NCI-H1694 treated with DMSO at 0.1 percent for 48 hours (cell line): ENCODE measurements around the gene IL1RAPL1.
"Not testable (repeated sequence)": the region's sequence is repeated elsewhere in the genome, so short reads cannot be mapped to it uniquely, and the experiment has no call there.

Experiments
- DNase-seq: peaks from one replicate; lab custom pipeline; 2025; lab: John Stamatoyannopoulos, UW

IL1RAPL1 gene

GRCh38 chrX:29113221-29113620, 526.0 kb downstream of the IL1RAPL1 start:
- DNase-seq, result no peak

GRCh38 chrX:29122817-29123216, 535.6 kb downstream of the IL1RAPL1 start:
- DNase-seq, result not testable (repeated sequence)

- no peak for DNase-seq
Observed at GRCh38 chrX:29130905-29131304, 543.7 kb downstream of the IL1RAPL1 start.

- DNase-seq, result no peak
Observed at GRCh38 chrX:29136904-29137303, 549.7 kb downstream of the IL1RAPL1 start.

- no peak for DNase-seq
Observed at GRCh38 chrX:29138003-29138402, 550.8 kb downstream of the IL1RAPL1 start.

- no peak for DNase-seq
Observed at GRCh38 chrX:29143356-29143755, 556.1 kb downstream of the IL1RAPL1 start.

GRCh38 chrX:29143756-29144155, 556.5 kb downstream of the IL1RAPL1 start:
- DNase-seq, result no peak

- no peak for DNase-seq
Observed at GRCh38 chrX:29145316-29145715, 558.1 kb downstream of the IL1RAPL1 start.

GRCh38 chrX:29148511-29148910, 561.3 kb downstream of the IL1RAPL1 start:
- DNase-seq, result no peak

- no peak for DNase-seq
Observed at GRCh38 chrX:29155286-29155685, 568.0 kb downstream of the IL1RAPL1 start.

- no peak for DNase-seq
Observed at GRCh38 chrX:29172880-29173279, 585.6 kb downstream of the IL1RAPL1 start.

- no peak for DNase-seq
Observed at GRCh38 chrX:29187264-29187663, 600.0 kb downstream of the IL1RAPL1 start.

GRCh38 chrX:29196501-29196900, 609.3 kb downstream of the IL1RAPL1 start:
- DNase-seq, result no peak

- DNase-seq, result no peak
Observed at GRCh38 chrX:29215251-29215650, 628.0 kb downstream of the IL1RAPL1 start.

- DNase-seq, result no peak
Observed at GRCh38 chrX:29225670-29226069, 638.4 kb downstream of the IL1RAPL1 start.

- no peak for DNase-seq
Observed at GRCh38 chrX:29229802-29230201, 642.6 kb downstream of the IL1RAPL1 start.

- DNase-seq, result no peak
Observed at GRCh38 chrX:29231800-29232199, 644.6 kb downstream of the IL1RAPL1 start.

GRCh38 chrX:29233592-29234183, 646.4 kb downstream of the IL1RAPL1 start:
- DNase-seq, result no peak

- no peak for DNase-seq
Observed at GRCh38 chrX:29237972-29238371, 650.7 kb downstream of the IL1RAPL1 start.

GRCh38 chrX:29241809-29242208, 654.6 kb downstream of the IL1RAPL1 start:
- no peak for DNase-seq

GRCh38 chrX:29242856-29243255, 655.6 kb downstream of the IL1RAPL1 start:
- no peak for DNase-seq

GRCh38 chrX:29243942-29244341, 656.7 kb downstream of the IL1RAPL1 start:
- DNase-seq, result no peak

GRCh38 chrX:29254515-29254914, 667.3 kb downstream of the IL1RAPL1 start:
- no peak for DNase-seq

- DNase-seq, result no peak
Observed at GRCh38 chrX:29257521-29257920, 670.3 kb downstream of the IL1RAPL1 start.

- DNase-seq, result no peak
Observed at GRCh38 chrX:29269390-29269789, 682.1 kb downstream of the IL1RAPL1 start.
